Measurements from ENCODE around the gene MRPL2. TPM values are rescaled to one million over a fixed set of nuclear protein-coding genes. Genes with fewer than 3 reads are reported as not detected.

MRPL2 gene
- total RNA-seq (2021; ENCODE audit: unreplicated experiment) (123 TPM), Bru-seq, nascent RNA (percentile 86 among the genes with signal in this experiment), BruChase-seq, experiment 1, labeled RNA remaining after a 6-hour chase (percentile 83 among the genes with signal in this experiment), BruChase-seq, experiment 2, labeled RNA remaining after a 2-hour chase (percentile 83 among the genes with signal in this experiment)
- polyA plus RNA-seq (2012) = 119 and 136 TPM in 2 replicates
- long read RNA-seq, transcript MRPL2-202 (7 exons, 1,588 nt) = major isoform, 34 of 57 reads
- long read RNA-seq, partial matches to known transcripts = 15 of 57 reads
- long read RNA-seq, other reads (novel, unspliced or antisense) = 5 of 57 reads

DNA sequence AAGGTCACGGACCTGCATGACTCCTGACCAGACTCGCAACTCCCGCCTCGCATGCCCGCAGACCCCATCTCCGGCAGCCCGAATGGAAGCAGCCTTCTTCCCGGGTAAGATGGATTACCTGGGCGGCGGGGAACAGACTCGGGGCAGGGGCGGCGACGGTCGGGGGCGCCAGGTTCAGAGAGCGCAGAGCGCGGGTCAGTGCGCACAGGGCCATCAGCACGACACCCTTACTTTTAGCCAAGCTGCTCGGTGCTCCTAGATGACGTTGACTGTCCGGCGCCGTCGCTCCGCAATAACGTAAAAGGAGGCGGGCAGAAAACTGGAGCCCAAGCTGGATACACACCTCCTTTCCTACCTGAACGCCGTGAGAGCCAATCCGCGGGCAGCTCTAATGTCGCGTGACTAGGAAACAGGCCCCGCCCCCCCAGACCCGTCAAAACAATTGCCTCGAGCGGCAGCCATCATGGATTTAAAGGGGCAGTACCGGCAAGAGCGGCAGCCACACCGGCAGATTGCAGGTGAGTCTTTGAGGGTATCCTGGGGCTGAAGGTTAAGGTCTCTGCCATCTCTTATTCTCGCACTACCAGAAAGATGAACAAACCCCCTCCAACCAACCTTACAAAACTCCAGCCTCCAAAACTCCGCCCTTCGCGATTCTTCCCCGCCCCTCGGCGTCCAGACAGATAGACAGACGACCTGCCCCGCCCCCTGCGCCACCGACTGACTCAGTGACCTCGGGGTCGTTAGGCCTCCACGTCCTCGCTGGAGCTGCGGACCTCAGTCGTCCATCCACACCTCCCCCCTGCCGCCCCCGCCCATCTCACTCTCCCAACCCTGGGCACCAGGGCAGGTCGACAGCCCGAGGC is at the start of gene MRPL2, which contains the start of gene KLC4:
MRPL2 (minus strand) TSS at position 267 of the 866 bp plus-strand sequence; CDS start at position 214, 53 bp downstream.
KLC4 (plus strand) TSS at position 464 of the 866 bp plus-strand sequence. CDS start 1,705 bp downstream, outside the sequence.
- no peaks in the 10 kb centered on the region for H3K27me3 ChIP-seq (ENCODE audit: insufficient read depth, low read length)
- ATAC-seq (peak; percentile 96), DNase-seq (ENCODE audit: low read depth, low spot score) (peak; percentile 97)
- H3K4me2 ChIP-seq (ENCODE audit: low read length) = peak within 1 kb of the TSS; percentile 81
- H3K79me2 ChIP-seq (ENCODE audit: insufficient read depth, low read length) = peaks cover 24% of the 10 kb centered on the region
- intact Hi-C loops (cut with micrococcal nuclease) = loop anchor here (1.0 to 5.0 kb wide), 4 partner anchors 47 to 158 kb away; partner anchors contain the start of genes KLHDC3, MEA1 and SRF
- peak within 1 kb of the TSS; percentile 65 for H3K27ac ChIP-seq (ENCODE audit: low read depth, low read length)
- TF ChIP-seq POLR2AphosphoS5 (IDR thresholded peaks at IDR 0.05; ENCODE audit: low read depth, low read length) = peak; percentile 95
- no peak for TF ChIP-seq CEBPB (IDR thresholded peaks at IDR 0.05; ENCODE audit: low read depth)
- peak; percentile 22; the same call in 1 of the 2 replicates for TF ChIP-seq ZFX (IDR thresholded peaks at IDR 0.05)
- TF ChIP-seq, protein P1, sequence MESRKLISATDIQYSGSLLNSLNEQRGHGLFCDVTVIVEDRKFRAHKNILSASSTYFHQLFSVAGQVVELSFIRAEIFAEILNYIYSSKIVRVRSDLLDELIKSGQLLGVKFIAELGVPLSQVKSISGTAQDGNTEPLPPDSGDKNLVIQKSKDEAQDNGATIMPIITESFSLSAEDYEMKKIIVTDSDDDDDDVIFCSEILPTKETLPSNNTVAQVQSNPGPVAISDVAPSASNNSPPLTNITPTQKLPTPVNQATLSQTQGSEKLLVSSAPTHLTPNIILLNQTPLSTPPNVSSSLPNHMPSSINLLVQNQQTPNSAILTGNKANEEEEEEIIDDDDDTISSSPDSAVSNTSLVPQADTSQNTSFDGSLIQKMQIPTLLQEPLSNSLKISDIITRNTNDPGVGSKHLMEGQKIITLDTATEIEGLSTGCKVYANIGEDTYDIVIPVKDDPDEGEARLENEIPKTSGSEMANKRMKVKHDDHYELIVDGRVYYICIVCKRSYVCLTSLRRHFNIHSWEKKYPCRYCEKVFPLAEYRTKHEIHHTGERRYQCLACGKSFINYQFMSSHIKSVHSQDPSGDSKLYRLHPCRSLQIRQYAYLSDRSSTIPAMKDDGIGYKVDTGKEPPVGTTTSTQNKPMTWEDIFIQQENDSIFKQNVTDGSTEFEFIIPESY (IDR thresholded peaks at IDR 0.05; ENCODE audit: extremely low read depth, insufficient replicate concordance, low read length) = peak; percentile 78
- peak; percentile 96 for TF ChIP-seq YY1 (IDR thresholded peaks at IDR 0.05; ENCODE audit: extremely low read depth, insufficient replicate concordance, low read depth, low read length)
- TF ChIP-seq ELF1 (IDR thresholded peaks at IDR 0.05; ENCODE audit: borderline replicate concordance, low read depth) = no peak
- TF ChIP-seq ZNF274 (IDR thresholded peaks at IDR 0.05; ENCODE audit: low read depth, low read length) = no peak
- TF ChIP-seq SRF (IDR thresholded peaks at IDR 0.05; ENCODE audit: low read depth) = no peak
- TF ChIP-seq SP1 (IDR thresholded peaks at IDR 0.05; ENCODE audit: low read depth) = no peak
- TF ChIP-seq, protein P2, sequence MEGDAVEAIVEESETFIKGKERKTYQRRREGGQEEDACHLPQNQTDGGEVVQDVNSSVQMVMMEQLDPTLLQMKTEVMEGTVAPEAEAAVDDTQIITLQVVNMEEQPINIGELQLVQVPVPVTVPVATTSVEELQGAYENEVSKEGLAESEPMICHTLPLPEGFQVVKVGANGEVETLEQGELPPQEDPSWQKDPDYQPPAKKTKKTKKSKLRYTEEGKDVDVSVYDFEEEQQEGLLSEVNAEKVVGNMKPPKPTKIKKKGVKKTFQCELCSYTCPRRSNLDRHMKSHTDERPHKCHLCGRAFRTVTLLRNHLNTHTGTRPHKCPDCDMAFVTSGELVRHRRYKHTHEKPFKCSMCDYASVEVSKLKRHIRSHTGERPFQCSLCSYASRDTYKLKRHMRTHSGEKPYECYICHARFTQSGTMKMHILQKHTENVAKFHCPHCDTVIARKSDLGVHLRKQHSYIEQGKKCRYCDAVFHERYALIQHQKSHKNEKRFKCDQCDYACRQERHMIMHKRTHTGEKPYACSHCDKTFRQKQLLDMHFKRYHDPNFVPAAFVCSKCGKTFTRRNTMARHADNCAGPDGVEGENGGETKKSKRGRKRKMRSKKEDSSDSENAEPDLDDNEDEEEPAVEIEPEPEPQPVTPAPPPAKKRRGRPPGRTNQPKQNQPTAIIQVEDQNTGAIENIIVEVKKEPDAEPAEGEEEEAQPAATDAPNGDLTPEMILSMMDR (IDR thresholded peaks at IDR 0.05 in 2 of 3, conservative IDR thresholded peaks at IDR 0.05 in 1 of 3; ENCODE audit: borderline replicate concordance in 1 of 3, insufficient read depth in 1 of 3, low read depth in 2 of 3, low read length in 2 of 3) = no peak
- TF ChIP-seq, protein P3, sequence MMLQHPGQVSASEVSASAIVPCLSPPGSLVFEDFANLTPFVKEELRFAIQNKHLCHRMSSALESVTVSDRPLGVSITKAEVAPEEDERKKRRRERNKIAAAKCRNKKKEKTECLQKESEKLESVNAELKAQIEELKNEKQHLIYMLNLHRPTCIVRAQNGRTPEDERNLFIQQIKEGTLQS (IDR thresholded peaks at IDR 0.05) = no peak
- peak within 1 kb of the TSS; percentile 90 for H3K9ac ChIP-seq (ENCODE audit: low read length)
- BruUV-seq (replicated peaks) = no TSS peak
- peak within 1 kb of the TSS; percentile 67 for H2AFZ ChIP-seq (ENCODE audit: low read depth, low read length, poor library complexity, severe bottlenecking)
- ChIA-PET POLR2A (interaction anchor here (1.4 to 1.5 kb wide), 2 partner anchors 45 to 75 kb away, joined by 7 to 9 read pairs; partner anchors contain the start of genes KLHDC3, MEA1 and PPP2R5D), RAD21 (ENCODE audit: low non-redundant PET in 1 of 2, low total read pairs in 2 of 2, uncharacterized antibody in 2 of 2, unreplicated experiment in 2 of 2) (interaction anchor here (0.6 to 1.0 kb wide), 3 partner anchors 45 to 84 kb away, joined by 3 to 5 read pairs (median 3); partner anchors contain the start of gene KLHDC3 (in 1 of the 2)), CTCF (interaction anchor here (0.9 to 1.0 kb wide), 3 partner anchors 12 to 84 kb away, joined by 3 to 5 read pairs (median 5); partner anchors contain the start of gene PTK7)
- H4K20me1 ChIP-seq (ENCODE audit: insufficient read depth) = no peaks in the 10 kb centered on the region
- H3K9me3 ChIP-seq (ENCODE audit: control insufficient read depth in 1 of 2, insufficient read depth in 1 of 2, low read depth in 1 of 2, low read length in 2 of 2) = no peaks in the 10 kb centered on the region
- H3K4me3 ChIP-seq (replicated peaks in 1 of 2; ENCODE audit: low read depth in 1 of 2, low read length in 2 of 2) = peak within 1 kb of the TSS; percentile 89
- H3K4me1 ChIP-seq (ENCODE audit: control insufficient read depth in 1 of 2, insufficient read depth in 2 of 2, low read length in 2 of 2) = peaks cover 10 to 25% of the 10 kb centered on the region in 2 experiments; a peak in 3 of 4 replicates
- peaks cover 0 to 19% of the 10 kb centered on the region in 2 experiments; a peak in 1 of 4 replicates for H3K36me3 ChIP-seq (ENCODE audit: control insufficient read depth in 1 of 2, insufficient read depth in 2 of 2, low read length in 2 of 2)
- no peaks in the 10 kb centered on the region for H3K9me2 ChIP-seq (ENCODE audit: insufficient read depth)

All from HCT116 (cell line).